GM06990 (cell line): ENCODE data around the gene SARM1.

Experiments
- DNase-seq: peaks from one replicate; pipeline ENCODE4 v3.0.0-alpha.2; 2011; ENCODE audit not compliant: insufficient read length; ENCODE audit errors: extremely low read depth
- H3K27me3 ChIP-seq: replicated peaks from 2 replicates; pipeline ENCODE4 v1.6.0; 2011; ENCODE audit warnings: low read length; ENCODE audit not compliant: control insufficient read depth, insufficient read depth
- H3K36me3 ChIP-seq: 2 replicates; pipeline ENCODE4 v1.5.1; 2011; ENCODE audit warnings: low read length; ENCODE audit not compliant: control insufficient read depth, insufficient read depth
- H3K4me3 ChIP-seq: replicated peaks from 2 replicates; pipeline ENCODE4 v1.5.1; 2011; ENCODE audit warnings: low read depth, mild to moderate bottlenecking, control low read depth, low read length
- CTCF ChIP-seq: IDR thresholded peaks from 2 replicates; pipeline ENCODE4 v1.5.1; 2011; ENCODE audit warnings: low read length, control low read depth, mild to moderate bottlenecking, inconsistent platforms; ENCODE audit not compliant: insufficient read depth, poor library complexity, severe bottlenecking

The SARM1 gene

DNA sequence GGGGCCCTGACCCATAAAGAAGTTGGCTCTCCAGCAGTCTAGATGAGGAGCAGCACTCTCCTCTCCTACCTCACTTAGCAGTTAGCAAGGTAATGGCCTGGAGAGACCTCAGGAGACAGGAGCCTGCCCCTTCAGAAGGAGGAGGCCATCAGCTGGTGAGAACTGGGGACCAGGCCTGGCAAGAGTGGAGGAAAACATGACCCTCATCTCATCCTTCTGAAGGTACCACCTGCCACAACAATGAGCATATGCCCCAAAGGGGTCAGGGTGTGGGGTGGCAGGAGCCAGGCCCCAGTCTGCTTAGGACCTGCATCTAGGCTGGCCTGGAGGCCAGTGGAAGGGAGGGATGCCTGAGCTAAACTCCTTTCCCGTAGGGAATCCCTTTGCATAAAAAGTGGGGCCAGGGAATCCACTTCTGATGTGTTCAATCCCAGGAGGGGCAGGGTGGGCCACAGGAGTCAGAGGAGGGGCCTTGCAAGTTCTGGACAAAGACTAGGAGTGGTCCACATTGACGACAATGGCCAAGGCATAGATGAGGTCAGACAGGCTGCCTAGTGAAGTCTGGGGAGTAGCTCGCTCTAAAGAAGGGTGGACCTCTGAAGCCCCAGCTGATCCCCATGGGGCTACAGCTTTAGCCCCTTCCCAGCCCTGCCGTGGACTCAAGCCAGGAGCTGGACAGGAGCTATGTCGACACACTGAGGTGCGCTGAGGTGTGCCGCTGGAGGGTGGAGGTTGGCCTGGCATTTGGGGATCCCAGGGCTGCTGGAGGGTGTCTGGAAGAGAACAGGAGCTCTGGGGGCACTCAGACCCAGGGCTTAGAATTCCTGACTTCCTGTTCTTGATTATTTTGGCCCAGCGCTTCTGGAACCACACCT is 7.5 kb upstream of the SARM1 start:
- peaks cover 22% of the 10 kb centered on the region for H3K36me3 ChIP-seq
- no peak for TF ChIP-seq CTCF
- no peak overlapping the region for H3K4me3 ChIP-seq
- no peaks in the 10 kb centered on the region for H3K27me3 ChIP-seq
- no peak for DNase-seq

DNA sequence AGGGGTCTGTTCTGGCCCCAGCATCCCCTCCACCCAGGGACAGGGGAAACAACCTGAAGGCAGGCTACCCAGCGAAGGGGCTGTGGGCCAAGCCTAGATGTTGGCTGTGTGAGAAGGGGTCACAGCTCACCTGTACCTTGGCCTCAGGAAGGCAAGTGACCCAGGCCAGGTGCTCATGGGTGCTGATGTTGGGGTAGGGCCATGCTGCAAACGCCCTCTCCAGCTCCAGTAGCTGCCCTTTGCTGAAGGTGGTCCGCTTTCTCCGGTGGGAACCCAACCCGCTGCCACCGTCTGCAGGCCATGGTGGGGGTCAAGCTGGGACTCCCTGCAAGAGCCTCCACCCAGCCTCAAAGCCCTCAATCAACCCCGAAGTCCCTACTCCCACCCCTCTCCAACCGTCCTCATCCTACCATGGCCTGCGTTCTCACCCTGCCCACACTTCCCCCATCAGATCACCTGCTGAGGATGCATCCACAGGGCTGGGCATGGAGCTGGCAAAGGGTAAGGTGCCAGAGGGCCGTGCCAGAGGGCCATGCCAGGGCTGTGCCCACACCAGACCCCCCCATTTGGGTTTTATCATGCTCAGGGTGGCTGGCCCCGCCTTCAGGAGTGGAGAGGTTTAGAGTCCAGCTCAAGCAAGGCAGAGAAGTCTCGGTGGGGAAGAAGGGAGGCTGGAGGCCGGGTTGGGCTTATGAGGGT is 6.7 kb upstream of the SARM1 start, which contains the start of gene SEBOX:
SEBOX (minus strand) TSS at position 535 of the 699 bp plus-strand sequence; CDS start at position 487, 48 bp downstream.
- peaks cover 22% of the 10 kb centered on the region for H3K36me3 ChIP-seq
- no peak for TF ChIP-seq CTCF
- no peak for DNase-seq

GRCh38 chr17:28365487-28365886 is 6.0 kb upstream of the SARM1 start:
- Histone ChIP-seq H3K4me3 (no peak overlapping the region), H3K27me3 (no peaks in the 10 kb centered on the region), H3K36me3 (peaks cover 17% of the 10 kb centered on the region)
- no peak for DNase-seq
- TF ChIP-seq CTCF, result no peak

More for the DNA sequence above, 6.7 kb upstream of the SARM1 start, which contains the start of gene SEBOX:
- Histone ChIP-seq H3K27me3 (no peaks in the 10 kb centered on the region), H3K4me3 (no peak within 1 kb of the TSS)

DNA sequence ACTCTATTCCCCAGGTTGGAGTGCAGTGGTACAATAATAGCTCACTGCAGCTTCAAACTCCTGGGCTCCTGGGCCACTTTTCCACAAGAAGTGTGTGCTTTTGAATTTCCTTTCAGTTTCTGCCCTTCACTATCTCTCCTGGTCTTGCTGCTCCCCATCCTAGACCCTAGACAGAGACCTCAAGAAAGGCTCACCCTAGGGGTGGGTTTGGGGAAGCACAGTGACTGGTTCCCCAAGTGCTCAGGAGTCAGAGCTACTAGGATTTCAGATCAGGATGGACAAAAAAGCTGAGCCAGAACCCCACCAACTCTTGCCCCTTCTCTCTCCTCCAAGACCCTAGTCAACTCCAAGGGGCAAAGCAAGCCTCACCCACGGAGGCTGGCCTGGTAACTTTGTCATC is 4.9 kb upstream of the SARM1 start:
- H3K36me3 ChIP-seq, result peaks cover 8% of the 10 kb centered on the region
- no peak for DNase-seq
- H3K27me3 ChIP-seq, result no peaks in the 10 kb centered on the region
- no peak overlapping the region for H3K4me3 ChIP-seq
- no peak for TF ChIP-seq CTCF

DNA sequence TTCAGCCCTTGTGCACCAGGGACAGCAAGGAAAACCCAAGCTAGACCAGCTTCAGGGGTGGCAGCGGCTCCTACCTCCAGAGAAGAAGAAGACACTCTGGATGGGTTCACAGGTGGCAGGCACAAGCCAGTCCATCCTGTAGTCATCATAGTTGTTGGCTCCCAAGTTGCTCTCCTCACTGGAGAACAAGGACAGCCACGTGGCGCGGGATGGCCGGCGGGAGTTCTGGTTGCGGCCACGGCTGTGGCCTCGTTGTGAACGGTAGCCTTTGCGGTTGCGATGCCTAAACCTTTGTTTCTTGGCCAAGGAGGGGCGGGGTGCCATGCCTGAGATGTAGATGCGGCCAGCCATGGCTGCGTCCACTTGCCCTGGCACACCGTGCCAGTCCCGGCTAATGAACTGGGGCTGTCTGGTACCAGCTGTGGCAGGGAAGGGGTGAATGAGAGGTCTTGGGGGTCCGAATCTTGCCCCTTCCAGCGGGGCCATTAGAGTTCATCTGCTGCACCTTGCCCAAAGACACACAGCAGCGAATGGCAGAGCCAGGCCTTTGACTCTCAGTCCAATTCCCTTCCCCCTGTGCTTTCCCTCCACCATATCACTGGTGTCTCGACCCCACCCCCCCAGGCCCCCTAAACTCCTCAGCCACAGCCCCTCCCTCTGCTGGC is 3.7 kb upstream of the SARM1 start:
- DNase-seq, result no peak
- Histone ChIP-seq H3K36me3 (peaks cover 5% of the 10 kb centered on the region), H3K27me3 (no peaks in the 10 kb centered on the region), H3K4me3 (no peak overlapping the region)
- TF ChIP-seq CTCF, result no peak
